Karpas-422 (cell line): ENCODE results near the gene CCDC43. TPM values are rescaled to one million over a fixed set of nuclear protein-coding genes. Genes with fewer than 3 reads are reported as not detected.
"Not testable (repeated sequence)": the region's sequence is repeated elsewhere in the genome, so short reads cannot be mapped to it uniquely, and the experiment has no call there.

ENCODE experiments used
- DNase-seq: peaks from one replicate; pipeline ENCODE4 v3.0.0-alpha.2; 2015
- H2AFZ ChIP-seq: fragments of 200-600 bp; sonication (generic); 2 replicates; pipeline ENCODE4 v1.6.1; 2014; ENCODE audit warnings: antibody characterized with exemption, low read length, mixed read lengths
- H3K27ac ChIP-seq: fragments of 200-600 bp; sonication (generic); 2 replicates; pipeline ENCODE4 v1.5.1; 2014; ENCODE audit warnings: mild to moderate bottlenecking, low read length, moderate library complexity
- H3K27me3 ChIP-seq: fragments of 200-600 bp; sonication (generic); 2 replicates; pipeline ENCODE4 v1.6.1; 2014; ENCODE audit warnings: low read length, mixed read lengths
- H3K36me3 ChIP-seq: fragments of 200-600 bp; sonication (generic); 2 replicates; pipeline ENCODE4 v1.6.1; 2014; ENCODE audit warnings: low read length, mixed read lengths; ENCODE audit not compliant: insufficient read depth
- H3K4me1 ChIP-seq: fragments of 200-600 bp; sonication (generic); 2 replicates; pipeline ENCODE4 v1.6.1; 2014; ENCODE audit warnings: mild to moderate bottlenecking, low read length, mixed read lengths
- H3K4me2 ChIP-seq: fragments of 200-600 bp; sonication (generic); 2 replicates; pipeline ENCODE4 v1.6.1; 2014; ENCODE audit warnings: low read length, low read depth, mild to moderate bottlenecking; ENCODE audit not compliant: poor library complexity, severe bottlenecking
- H3K4me3 ChIP-seq: fragments of 200-600 bp; sonication (generic); 2 replicates; pipeline ENCODE4 v1.5.1; 2014; ENCODE audit warnings: mild to moderate bottlenecking, antibody characterized with exemption, low read length, mixed read lengths
- H3K79me2 ChIP-seq: fragments of 200-600 bp; sonication (generic); 2 replicates; pipeline ENCODE4 v1.6.1; 2014; ENCODE audit warnings: mild to moderate bottlenecking, low read length, mixed read lengths
- H3K9ac ChIP-seq: fragments of 200-600 bp; sonication (generic); 2 replicates; pipeline ENCODE4 v1.6.0; 2014; ENCODE audit warnings: low read length
- H3K9me2 ChIP-seq: fragments of 200-600 bp; sonication (generic), shearing (Covaris generic); replicated peaks from 2 replicates; pipeline ENCODE4 v1.6.0; 2014; ENCODE audit warnings: mild to moderate bottlenecking, low read length, moderate library complexity; ENCODE audit not compliant: insufficient read depth
- H3K9me3 ChIP-seq: fragments of 300-700, 200-600 bp; sonication (generic); 2 replicates; pipeline ENCODE4 v1.6.1; 2014; ENCODE audit warnings: low read length, mixed read lengths
- H4K20me1 ChIP-seq: fragments of 200-600 bp; sonication (generic); 2 replicates; pipeline ENCODE4 v1.6.1; 2014; ENCODE audit warnings: mild to moderate bottlenecking, antibody characterized with exemption, low read length, low read depth; ENCODE audit not compliant: insufficient read depth
- total RNA-seq: library from RNA; depleted of rRNA; stranded (reverse); fragments of >200 nt; shearing (Covaris generic); gene quantifications from 2 replicates; pipeline ENCODE4 v1.2.3, GENCODE V29; 2014; ENCODE audit warnings: low replicate concordance; rRNA removed

Gene CCDC43, protein sequence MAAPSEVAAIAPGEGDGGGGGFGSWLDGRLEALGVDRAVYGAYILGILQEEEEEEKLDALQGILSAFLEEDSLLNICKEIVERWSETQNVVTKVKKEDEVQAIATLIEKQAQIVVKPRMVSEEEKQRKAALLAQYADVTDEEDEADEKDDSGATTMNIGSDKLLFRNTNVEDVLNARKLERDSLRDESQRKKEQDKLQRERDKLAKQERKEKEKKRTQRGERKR
- total RNA-seq, result 17.1 and 21.5 TPM in 2 replicates

DNA sequence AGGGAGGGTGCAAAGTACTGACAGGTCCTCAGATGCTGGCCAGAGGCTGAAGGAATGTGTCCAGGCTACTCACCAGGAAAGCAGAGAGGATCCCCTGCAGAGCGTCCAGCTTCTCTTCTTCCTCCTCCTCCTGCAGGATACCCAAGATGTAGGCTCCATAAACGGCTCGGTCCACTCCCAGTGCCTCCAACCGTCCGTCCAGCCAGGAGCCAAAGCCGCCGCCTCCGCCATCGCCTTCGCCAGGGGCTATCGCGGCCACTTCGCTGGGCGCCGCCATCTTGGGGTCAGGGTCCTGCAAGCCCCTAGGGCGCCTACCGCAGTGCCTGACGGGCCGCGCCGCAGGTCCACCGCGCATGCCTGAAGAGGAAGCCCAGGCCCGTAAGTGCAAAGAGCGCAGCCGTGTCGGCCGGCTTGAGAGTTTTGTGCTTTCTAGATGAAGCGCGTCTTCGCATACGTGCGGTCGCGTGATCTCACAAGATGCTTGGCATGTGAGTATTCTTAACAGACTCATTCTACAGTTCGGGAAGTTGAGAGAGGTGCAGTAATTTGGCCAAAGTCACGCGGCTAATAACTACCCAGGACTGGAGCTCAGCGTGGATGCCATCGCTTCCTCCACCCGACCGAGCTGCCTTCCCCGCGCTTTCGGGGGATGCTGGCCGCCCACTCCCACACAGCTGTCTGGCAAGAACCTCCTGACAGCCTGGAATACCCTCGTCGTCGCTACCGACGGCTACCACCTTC is at the start of gene CCDC43:
Gene CCDC43, minus strand, starts transcription at position 300 of the 741 bp plus-strand sequence. Its CDS starts 23 bp downstream, at position 277.
- H3K79me2 ChIP-seq, result peaks cover 41% of the 10 kb centered on the region
- H4K20me1 ChIP-seq, result no peaks in the 10 kb centered on the region
- H3K27me3 ChIP-seq, result no peaks in the 10 kb centered on the region
- H3K9me3 ChIP-seq, result no peaks in the 10 kb centered on the region
- no peaks in the 10 kb centered on the region for H3K36me3 ChIP-seq
- H3K4me3 ChIP-seq, result peak within 1 kb of the TSS; percentile 97
- peak within 1 kb of the TSS; percentile 91 for H3K9ac ChIP-seq
- peak; percentile 97 for DNase-seq
- H3K27ac ChIP-seq, result peak within 1 kb of the TSS; percentile 59
- H3K4me2 ChIP-seq, result peak within 1 kb of the TSS; percentile 97
- peak within 1 kb of the TSS; percentile 86 for H2AFZ ChIP-seq
- no peaks in the 10 kb centered on the region for H3K9me2 ChIP-seq
- peaks cover 21% of the 10 kb centered on the region for H3K4me1 ChIP-seq

DNA sequence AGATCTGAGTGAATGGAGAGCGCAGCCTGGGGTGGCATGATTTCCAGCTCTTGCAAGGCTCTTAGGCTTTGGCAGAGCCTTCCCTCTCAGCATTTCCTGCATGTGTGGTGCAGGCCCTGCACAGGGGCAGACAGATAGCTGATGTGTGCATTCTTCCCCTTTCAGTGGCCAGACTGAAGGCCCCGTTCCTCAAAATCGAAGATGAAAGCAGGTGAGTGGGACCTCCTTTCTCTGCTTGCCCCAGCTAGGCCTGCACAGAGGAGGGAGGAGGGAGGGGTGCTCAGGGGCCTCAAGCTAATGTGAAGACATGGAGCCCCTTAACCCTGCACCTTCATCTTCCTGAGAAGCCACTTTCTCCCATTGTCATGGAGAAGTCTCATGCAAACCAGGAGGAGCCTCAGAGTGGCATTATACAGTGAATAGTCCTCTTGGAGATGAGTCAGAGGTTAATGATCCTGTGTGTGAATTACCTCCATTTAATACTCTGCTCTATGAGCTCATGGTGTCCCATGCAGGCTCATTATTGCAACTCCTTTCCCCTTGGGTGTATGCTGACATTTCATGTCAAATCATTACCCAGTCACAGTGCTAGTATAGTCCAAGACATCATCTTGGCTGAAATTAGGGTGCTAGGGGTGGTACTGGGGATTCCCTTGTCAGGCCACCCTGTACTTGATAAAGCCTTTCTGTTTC is 48.8 kb upstream of the CCDC43 start:
- H3K9me2 ChIP-seq, result no peaks in the 10 kb centered on the region

DNA sequence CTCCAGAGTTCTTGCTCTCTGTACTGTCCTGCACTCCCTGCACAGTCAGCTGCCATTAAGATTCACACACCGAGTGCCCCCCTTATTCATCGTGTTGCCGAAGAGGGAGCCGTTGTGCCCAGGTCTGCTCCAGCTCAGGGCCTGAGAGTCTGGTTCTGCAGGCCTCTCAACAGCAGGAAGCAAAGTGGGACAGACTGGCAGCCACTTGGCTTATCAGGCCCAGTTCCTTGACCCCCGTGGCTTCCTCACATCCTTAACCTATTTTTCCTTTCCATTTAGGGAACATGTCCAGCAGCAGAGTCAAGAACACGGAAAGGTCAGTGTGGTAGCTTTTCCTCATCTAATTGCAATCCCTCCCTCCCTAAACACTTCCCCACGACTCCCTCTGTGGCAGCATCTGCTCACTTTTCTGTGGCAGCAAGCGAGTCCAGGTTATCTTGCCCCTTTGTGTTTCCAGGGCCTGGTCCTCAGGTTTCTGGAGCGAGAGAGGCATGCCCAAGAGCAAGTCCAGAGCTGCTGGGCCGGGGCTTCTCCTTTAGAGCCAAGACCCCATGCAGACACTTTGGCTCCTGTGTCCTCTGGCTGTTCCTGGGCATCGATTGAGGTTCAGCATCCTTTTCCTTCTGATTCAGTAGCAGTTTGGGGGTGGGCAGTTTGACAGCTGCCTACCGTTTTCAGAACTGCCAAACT is 47.1 kb upstream of the CCDC43 start:
- H3K79me2 ChIP-seq, result no peaks in the 10 kb centered on the region
- H4K20me1 ChIP-seq, result no peaks in the 10 kb centered on the region
- no peak overlapping the region for H3K27ac ChIP-seq
- H3K4me3 ChIP-seq, result no peak overlapping the region
- no peaks in the 10 kb centered on the region for H3K9me3 ChIP-seq
- no peaks in the 10 kb centered on the region for H3K9me2 ChIP-seq
- no peak overlapping the region for H2AFZ ChIP-seq
- no peak for DNase-seq
- no peaks in the 10 kb centered on the region for H3K4me1 ChIP-seq
- no peaks in the 10 kb centered on the region for H3K27me3 ChIP-seq
- no peak overlapping the region for H3K9ac ChIP-seq
- H3K36me3 ChIP-seq, result peaks cover 11% of the 10 kb centered on the region
- H3K4me2 ChIP-seq, result no peak overlapping the region

More for the DNA sequence above, 48.8 kb upstream of the CCDC43 start:
- H3K36me3 ChIP-seq, result peaks cover 6% of the 10 kb centered on the region; the same call in 1 of the 2 replicates
- no peaks in the 10 kb centered on the region for H4K20me1 ChIP-seq
- no peak overlapping the region for H3K27ac ChIP-seq
- H3K27me3 ChIP-seq, result no peaks in the 10 kb centered on the region
- H3K4me1 ChIP-seq, result no peaks in the 10 kb centered on the region
- no peak overlapping the region for H3K4me2 ChIP-seq
- H3K9ac ChIP-seq, result no peak overlapping the region
- H2AFZ ChIP-seq, result no peak overlapping the region
- no peaks in the 10 kb centered on the region for H3K9me3 ChIP-seq
- no peak for DNase-seq
- H3K79me2 ChIP-seq, result no peaks in the 10 kb centered on the region
- no peak overlapping the region for H3K4me3 ChIP-seq

DNA sequence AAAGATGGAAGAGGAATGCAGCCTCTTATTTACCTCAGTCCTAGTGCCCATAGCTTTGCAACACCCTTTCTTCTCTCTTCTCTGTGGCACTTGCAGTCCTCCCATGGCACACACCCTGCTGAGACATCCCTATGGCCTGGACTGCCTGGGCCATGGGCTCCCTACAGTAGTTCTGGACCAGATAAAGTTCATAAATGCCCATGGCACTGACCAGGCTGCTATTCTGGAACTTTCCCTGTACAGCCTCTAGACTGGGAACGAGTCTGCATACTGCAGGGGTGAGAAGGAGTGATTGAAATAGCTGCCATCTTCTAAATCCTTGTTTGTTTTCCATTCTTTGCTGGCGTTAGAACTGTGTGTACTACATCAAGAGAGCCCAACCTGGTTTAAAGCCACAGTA is 44.7 kb upstream of the CCDC43 start:
- Histone ChIP-seq H2AFZ (no peak overlapping the region), H3K4me3 (no peak overlapping the region), H3K79me2 (no peaks in the 10 kb centered on the region), H3K27ac (no peak overlapping the region), H3K9me3 (no peaks in the 10 kb centered on the region), H4K20me1 (no peaks in the 10 kb centered on the region), H3K4me1 (no peaks in the 10 kb centered on the region), H3K9me2 (no peaks in the 10 kb centered on the region), H3K36me3 (peaks cover 19% of the 10 kb centered on the region), H3K9ac (no peak overlapping the region), H3K4me2 (no peak overlapping the region), H3K27me3 (no peaks in the 10 kb centered on the region)
- no peak for DNase-seq

DNA sequence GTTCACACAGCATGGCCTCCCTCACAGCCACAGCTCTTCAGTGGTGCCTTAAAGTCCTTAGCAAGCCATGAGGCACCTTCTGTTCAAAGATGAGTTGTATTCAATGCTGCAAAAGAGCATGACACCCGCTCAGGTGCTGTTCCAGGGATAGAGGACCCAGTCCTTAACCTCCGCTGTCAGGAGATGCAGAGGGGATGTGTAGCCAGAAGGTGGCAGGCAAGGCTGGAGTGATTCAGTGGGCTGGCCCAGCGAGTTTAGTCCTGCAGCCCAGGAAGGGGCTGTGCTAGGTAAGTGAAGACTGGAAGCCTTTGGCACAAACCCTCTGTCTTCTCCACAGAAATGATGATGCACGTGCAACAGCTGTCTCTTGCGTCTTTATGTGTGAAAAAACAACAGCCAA is 44.2 kb upstream of the CCDC43 start:
- H3K4me2 ChIP-seq, result no peak overlapping the region
- no peak overlapping the region for H3K4me3 ChIP-seq
- no peaks in the 10 kb centered on the region for H3K9me3 ChIP-seq
- H3K4me1 ChIP-seq, result no peaks in the 10 kb centered on the region
- no peaks in the 10 kb centered on the region for H3K79me2 ChIP-seq
- H3K27ac ChIP-seq, result no peak overlapping the region
- no peak overlapping the region for H2AFZ ChIP-seq
- no peak overlapping the region for H3K9ac ChIP-seq
- no peaks in the 10 kb centered on the region for H3K27me3 ChIP-seq
- peak; percentile 47 for DNase-seq
- no peaks in the 10 kb centered on the region for H4K20me1 ChIP-seq
- peaks cover 19% of the 10 kb centered on the region for H3K36me3 ChIP-seq
- no peaks in the 10 kb centered on the region for H3K9me2 ChIP-seq

DNA sequence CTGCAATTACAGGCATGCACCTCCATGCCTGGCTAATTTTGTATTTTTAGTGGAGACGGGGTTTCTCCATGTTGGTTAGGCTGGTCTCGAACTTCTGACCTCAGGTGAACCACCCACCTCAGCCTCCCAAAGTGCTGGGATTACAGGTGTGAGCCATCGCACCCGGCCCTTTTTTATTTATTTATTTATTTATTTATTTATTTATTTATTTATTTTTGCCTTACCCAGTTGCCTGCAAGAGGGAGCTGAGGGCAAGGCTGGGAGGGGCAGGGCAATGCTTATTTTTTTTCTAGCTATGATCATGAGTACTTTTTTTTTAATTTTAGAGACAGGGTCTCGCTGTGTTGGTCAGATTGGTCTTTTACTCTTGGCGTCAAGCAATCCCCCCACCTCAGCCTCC is 36.5 kb upstream of the CCDC43 start:
- not testable (repeated sequence) for H3K27ac ChIP-seq, H3K4me3 ChIP-seq, H3K36me3 ChIP-seq, H3K9ac ChIP-seq, H3K9me2 ChIP-seq, H3K9me3 ChIP-seq, H3K79me2 ChIP-seq, H2AFZ ChIP-seq, DNase-seq, H3K4me1 ChIP-seq, H3K27me3 ChIP-seq, H4K20me1 ChIP-seq, H3K4me2 ChIP-seq

DNA sequence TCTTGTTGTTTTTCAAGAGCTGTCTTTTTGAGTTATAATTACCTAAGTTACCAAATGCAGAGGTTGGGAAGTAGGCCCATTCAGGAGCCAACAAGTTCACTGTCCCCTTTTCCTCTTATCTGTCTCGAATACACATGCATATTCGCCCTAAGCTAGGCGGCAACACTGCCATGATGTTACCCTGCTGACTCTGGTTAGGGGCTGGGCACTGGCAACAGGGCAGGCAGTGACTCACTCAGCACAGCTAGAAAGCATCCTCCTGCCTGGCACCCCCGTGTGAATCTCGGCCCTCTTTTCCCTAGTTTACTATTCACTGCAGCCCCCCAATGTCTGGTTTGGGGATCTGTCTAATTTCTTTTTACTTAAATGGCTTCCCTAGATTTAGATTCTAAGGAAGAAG is 32.7 kb upstream of the CCDC43 start:
- Histone ChIP-seq H3K4me1 (no peaks in the 10 kb centered on the region), H3K9ac (no peak overlapping the region), H3K79me2 (peaks cover 7% of the 10 kb centered on the region; the same call in 1 of the 2 replicates), H3K4me2 (no peak overlapping the region), H3K9me3 (no peaks in the 10 kb centered on the region), H4K20me1 (no peaks in the 10 kb centered on the region), H3K27ac (no peak overlapping the region), H3K9me2 (no peaks in the 10 kb centered on the region), H3K36me3 (peaks cover 11% of the 10 kb centered on the region), H3K4me3 (no peak overlapping the region), H2AFZ (no peak overlapping the region), H3K27me3 (no peaks in the 10 kb centered on the region)
- DNase-seq, result no peak

DNA sequence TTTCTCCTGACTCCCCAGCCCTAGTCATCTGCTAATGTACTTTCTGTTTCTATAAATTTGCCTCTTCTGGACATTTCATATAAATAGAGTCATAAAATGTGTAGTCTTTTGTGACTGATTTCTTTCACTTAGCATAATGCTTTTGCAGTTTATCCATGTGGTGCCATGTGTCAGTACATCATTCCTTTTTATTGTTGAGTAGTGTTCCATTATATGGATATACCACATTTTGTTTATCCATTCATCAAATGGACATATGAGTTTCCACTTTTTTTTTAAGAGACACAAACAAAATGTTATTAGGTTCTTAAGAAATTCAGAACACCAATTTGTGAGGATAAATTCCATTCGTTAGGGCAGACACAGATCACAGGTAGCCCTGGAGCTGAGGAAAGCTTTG is 29.9 kb upstream of the CCDC43 start:
- Histone ChIP-seq H4K20me1 (no peaks in the 10 kb centered on the region), H3K9me2 (no peaks in the 10 kb centered on the region), H3K27ac (no peak overlapping the region), H3K79me2 (peaks cover 11% of the 10 kb centered on the region; the same call in 1 of the 2 replicates), H3K9ac (no peak overlapping the region), H3K27me3 (no peaks in the 10 kb centered on the region), H3K4me2 (no peak overlapping the region), H2AFZ (no peak overlapping the region), H3K4me3 (no peak overlapping the region), H3K36me3 (peaks cover 15% of the 10 kb centered on the region), H3K4me1 (no peaks in the 10 kb centered on the region), H3K9me3 (no peaks in the 10 kb centered on the region)
- no peak for DNase-seq
